Dermis blood vessel endothelial cell (primary cell): Measurements from ENCODE around the gene KANK4. TPM values are rescaled to one million over a fixed set of nuclear protein-coding genes. Genes with fewer than 3 reads are reported as not detected.

ENCODE experiments used
- DNase-seq: peaks from one replicate; pipeline ENCODE4 v3.0.0; 2010
- total RNA-seq: library from RNA; depleted of rRNA; stranded (reverse); fragments of >200 nt; gene quantifications from 2 replicates; pipeline ENCODE4 v1.2.3, GENCODE V29; 2014

The KANK4 gene
- total RNA-seq, 1 donor from 2014 or later, result not detected

DNA sequence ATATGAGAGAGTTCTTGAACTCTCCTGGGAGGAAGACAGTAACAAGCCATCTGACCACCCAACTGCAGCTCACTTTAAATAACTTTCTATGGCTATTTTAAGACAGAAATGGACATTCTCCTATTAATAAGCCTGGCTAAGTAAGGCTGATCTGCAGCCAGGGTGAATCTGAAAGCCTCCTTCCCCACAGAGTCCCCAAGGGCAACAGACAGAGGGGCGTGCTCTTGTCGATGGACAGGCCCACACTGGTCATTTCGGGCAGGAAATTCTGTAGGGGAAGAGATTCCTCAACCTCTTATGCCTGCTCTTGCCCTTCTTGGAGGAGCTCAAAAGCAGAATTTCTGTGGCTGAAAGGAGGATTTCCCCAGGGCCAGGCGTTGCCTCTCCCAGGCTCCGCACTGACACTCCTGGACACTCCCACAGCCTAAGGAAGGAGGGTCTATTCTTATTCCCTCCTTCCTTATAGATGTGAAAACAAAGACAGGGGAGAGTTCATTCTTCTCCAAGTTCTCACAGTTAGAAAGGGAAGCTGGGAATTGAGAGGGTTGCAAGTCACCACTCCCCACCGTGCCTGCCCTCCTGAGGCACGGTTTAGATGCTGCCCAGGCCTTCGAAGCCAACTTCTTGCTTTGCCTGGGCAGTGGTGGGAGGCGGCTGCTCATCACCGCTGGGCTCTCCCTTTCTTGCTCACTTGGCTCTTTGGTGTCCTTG lies 17.9 kb upstream of the KANK4 start:
- DNase-seq, result no peak

DNA sequence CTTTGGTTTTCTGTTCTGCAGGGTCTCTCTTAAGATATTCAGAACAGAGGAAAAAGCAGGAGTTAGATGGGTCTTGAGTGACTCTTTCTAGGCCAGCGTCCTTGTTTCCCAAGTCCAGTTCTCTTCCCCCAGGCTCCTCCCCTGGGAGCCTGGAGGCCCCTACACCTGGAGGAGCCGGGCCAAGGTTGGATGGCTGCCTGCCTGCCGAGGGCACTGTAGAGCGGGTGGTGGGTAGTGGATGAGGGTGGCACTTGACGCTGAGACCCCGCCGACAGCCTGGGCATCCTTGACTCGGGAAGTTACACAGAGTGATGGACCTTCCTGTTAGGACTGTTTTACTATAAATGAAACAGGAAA lies 17.4 kb upstream of the KANK4 start:
- no peak for DNase-seq

DNA sequence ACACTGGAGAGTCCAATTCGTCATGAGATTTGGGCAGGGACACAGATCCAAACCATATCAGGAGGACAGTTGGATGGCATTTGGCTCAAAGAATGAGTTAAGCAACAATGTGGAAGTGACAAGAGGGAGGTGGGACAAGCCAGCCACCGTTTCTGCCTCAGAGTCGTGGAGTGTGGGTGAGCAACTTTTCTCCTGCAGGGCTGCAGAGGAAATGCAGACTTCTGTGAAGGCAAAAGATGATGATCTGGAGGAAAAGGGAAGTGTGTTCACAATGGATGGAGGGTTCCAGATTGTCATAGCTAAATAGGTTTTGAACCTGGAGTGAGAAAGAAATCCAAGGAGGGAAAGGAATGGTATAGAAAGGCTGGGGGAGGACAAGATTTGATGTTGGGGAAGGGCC lies 16.4 kb upstream of the KANK4 start:
- no peak for DNase-seq

DNA sequence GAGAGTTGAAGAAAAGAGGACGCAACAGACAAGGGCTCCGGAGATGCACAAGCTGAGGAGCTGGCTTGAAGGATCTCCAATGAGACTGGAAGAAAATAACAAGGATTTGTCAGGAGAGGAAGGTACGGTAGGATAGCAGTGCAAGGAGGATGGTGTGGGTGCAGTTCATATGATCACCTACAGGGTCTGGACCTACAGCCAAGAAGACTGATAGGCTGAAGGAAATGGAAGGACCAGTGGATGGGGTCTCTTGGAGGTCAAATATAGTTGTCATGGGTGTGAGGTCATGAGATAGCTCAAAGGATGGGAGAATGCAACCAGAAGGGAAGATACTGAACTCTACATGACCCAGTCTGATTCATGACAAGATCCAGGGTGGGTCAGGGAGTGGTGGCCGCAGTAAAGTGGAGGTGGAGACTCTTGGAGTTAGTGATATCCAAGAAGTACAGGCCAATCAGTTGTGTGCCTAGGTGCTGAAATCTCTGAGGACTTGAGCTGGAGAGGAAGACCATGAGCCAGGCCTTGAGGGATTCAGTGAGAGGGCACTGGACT lies 15.3 kb upstream of the KANK4 start:
- DNase-seq, result no peak

DNA sequence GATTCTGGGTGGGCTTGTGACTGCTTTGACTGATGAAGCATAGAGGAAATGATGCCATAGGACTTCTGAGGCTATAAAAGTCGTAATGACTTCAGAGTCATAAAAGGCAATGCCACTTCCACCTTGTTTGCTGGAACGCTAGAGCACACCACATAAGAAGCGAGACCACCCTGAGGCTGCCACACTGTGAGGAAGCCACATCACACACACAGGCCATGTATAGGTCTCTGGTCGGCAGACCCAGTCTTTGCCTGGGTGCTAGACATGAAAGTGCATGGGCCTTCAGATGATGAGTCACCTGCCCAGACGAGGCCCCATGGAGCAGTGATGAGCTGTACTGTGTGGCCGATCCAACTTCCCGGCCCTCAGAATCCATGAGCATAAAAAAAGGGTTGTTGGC lies 14.2 kb upstream of the KANK4 start:
- no peak for DNase-seq

GRCh38 chr1:62327360-62328055 lies 8.3 kb upstream of the KANK4 start:
- no peak for DNase-seq

- DNase-seq, result no peak
Measured at GRCh38 chr1:62325681-62326080, 6.4 kb upstream of the KANK4 start.

GRCh38 chr1:62325081-62325480 lies 5.8 kb upstream of the KANK4 start:
- DNase-seq, result no peak

- no peak for DNase-seq
Measured at GRCh38 chr1:62321446-62321845, 2.2 kb upstream of the KANK4 start.

- DNase-seq, result no peak
Measured at GRCh38 chr1:62318320-62318755, 896 bp downstream of the KANK4 start.

- no peak for DNase-seq
Measured at GRCh38 chr1:62317021-62317768, 2.0 kb downstream of the KANK4 start.

DNA sequence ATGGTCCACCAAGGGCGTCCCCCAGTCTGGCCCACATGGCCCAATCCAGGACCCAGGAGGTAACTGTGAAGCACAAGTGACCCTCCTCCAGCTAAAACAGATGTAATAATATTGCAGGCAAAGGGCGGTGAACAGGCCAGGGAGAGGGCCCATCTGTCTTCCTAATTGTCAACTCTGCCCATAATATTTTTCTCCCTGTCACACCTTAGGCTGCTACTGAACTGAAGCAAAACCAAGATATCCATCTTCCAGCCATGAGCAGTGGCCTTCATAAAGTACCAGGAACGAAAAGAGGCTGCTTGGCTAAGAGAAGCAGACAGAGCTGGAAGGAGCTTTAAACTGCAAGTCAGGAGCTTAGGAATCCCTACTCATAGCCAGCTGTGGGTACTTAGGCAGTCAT lies 3.1 kb downstream of the KANK4 start:
- DNase-seq, result no peak

DNA sequence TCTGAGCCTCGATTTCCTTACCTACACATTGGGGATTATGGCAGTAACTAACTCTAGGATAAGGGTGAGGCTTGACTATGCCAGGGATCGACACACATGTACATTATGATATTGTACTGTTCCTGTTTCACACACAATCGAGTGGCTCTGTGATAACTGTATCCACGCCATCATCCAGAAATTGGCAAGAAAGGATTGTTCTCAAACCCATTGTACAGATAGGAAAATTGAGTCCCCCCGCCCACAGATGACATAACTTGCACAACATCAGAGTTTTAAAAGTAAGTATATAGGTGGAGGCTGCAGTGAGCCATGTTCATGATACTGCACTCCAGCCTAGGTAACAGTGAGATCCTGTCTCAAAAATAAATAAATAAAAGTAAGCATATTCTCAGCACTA lies 3.8 kb downstream of the KANK4 start:
- no peak for DNase-seq

DNA sequence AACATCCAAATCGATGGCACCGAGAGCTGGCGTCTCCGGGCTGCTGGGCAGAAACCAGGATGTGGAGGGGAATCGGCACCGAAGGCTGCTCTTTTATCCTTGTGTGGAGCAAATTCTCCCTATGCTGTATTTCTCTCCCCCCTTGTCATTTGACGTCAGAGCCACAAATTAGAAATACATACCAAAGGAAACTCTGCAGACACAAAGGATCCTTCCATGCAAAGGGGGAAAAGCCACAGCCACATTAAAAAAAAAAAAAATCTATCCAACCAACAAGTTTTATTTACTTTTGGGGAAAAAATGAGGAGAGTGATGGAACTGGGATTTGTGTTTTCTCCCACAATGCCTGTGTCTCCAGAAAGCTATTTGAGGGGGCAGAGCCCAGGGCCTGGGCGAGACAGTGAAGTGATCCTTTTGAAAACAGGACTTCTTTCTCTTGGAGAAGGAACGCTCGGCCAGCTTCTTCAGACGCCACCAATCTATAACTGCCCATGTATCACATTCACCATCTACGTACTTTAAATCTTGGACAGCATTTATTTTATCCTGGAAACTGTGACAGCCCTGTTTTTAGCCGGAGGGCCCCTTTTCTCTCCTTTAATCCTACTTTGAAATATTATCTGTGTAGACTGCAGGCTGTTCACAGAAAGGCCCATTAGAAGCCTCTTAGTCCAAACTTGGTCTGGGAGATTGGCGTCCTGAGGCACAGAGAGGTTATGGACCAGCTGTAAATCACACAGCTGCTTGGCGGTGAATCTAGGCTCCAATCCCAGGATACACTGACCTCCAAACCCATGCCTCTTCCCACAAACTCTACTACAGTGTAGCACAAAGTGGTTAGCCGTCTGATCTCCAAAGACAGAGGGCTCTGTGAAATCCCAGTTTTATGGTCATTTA lies 4.5 kb downstream of the KANK4 start:
- DNase-seq, result no peak

DNA sequence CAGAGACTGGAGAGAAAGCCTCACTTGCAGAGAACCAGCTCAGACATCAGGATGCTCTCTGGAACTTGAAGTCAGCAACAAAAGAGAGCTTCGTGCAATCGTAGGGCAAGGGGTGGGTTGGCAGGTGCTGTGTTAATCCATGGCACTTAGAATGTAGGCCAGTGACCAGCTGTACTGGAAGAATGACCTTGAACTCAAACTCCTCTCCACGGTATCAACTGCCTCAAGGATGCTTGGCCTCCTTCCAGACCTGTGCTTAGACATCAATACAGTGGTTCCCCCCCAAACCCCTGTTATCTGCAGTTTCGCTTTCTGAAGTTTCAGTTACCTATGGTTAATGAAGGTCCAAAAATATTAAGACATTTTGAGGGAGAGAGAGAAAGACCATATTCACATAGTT lies 6.5 kb downstream of the KANK4 start:
- no peak for DNase-seq

GRCh38 chr1:62311473-62311943 lies 7.7 kb downstream of the KANK4 start:
- DNase-seq, result no peak

DNA sequence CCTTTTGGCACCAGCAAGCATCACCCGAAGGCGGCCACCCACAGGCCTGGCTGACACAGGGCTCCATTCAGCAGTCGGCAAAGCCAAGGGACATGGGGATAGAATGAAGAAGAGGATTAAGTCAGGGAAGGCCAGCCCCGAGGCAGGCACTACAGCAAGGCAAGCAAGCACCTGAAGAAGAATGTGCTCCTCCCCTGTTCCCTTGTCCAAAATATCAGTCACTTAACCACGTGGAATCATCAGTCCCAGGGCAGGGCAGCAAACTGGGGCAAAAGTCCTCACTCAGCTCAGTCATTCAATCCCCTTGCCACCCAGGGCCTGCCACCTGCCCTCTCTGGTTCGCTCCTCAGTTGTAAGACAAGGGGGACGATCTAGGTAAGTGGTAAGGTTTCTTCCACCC lies 9.3 kb downstream of the KANK4 start:
- DNase-seq, result no peak

GRCh38 chr1:62308606-62309005 lies 10.6 kb downstream of the KANK4 start:
- no peak for DNase-seq

DNA sequence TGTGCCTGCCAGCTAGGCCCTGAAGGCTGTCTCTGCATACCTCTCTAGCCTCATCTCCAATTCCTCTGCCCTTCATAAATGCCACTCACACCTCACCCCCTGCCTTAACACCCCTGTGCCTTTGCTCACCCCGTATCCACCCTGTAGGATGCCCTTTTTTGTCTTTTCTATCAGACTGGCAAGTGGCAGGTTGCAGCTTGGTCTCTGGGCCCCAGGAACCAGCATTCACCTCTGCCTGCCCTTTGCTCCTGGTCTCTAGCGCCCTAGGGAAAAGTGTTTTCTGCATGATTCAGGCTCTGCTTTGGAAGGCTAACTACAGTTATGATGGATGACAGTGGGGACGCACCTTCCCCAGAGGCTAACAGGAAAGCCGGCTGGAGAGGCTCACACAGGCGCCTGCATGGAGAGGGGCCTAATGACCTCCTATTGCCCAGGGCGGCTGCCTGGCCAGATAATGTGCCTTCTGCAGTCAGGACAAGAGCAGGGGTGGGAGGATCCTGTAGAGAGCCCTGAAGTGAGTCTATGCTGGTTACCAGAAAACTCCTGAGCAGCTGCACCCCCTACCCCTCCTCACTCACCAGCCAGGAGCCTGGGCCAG lies 11.2 kb downstream of the KANK4 start:
- no peak for DNase-seq

DNA sequence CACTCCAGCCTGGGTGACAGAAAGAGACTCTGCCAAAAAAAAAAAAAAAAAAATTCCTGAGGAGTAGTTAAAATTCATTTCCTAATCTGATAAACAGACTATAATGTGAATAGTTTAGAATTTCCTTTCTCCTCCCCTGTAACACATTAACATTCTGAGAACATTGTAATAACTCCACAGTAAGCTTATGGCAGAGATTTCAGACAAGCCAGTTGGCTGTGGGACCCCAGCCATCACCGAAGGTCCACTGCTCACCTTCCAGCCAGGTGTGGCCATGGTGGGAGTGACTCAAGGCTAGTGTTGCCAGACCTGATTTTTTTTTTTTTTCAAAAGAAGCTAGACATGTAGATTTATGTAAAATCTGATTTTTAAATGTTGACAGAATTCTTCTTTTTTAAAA lies 11.8 kb downstream of the KANK4 start:
- no peak for DNase-seq

GRCh38 chr1:62306065-62306464 lies 13.2 kb downstream of the KANK4 start:
- DNase-seq, result no peak

DNA sequence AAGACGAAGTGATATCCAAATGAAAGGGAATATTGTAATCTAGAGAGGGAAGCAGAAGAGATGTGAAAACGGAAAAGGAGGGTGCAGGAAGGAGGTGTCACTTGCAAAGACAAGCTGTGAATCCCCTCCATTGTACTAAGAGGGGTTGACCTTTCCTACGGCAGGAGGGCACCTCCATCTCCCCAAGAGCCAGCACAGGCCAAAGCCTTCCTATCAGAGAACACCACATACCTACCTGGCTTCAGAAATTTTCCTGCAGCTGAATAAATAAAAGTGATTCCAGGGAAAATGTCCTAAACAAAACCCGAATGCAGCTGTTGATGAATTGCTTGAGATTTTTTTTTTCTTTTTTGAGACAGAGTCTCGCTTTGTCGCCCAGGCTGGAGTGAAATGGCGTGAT lies 14.3 kb downstream of the KANK4 start:
- no peak for DNase-seq
